Kidney (tissue), 14 donors: ENCODE data around the gene NRCAM. TPM values are rescaled to one million over a fixed set of nuclear protein-coding genes. Genes with fewer than 3 reads are reported as not detected.

ENCODE experiments used
- DNase-seq, 5 donors: peaks; one replicate each; pipeline ENCODE4 v3.0.0-alpha.2; 2013 to 2020
- FAIRE-seq: peaks from 2 replicates; lab custom pipeline; 2012; peaks lifted over from hg19 to GRCh38; lab: Jason Lieb, UNC
- H3K27ac ChIP-seq, 2 donors: one replicate each; pipeline ENCODE4 v1.7.0; 2013; ENCODE audit warnings: low read depth in 2 of 2, low read length in 2 of 2, inconsistent platforms in 1 of 2
- H3K27me3 ChIP-seq: one replicate; pipeline ENCODE4 v1.7.1; 2013; ENCODE audit warnings: low read length, inconsistent platforms; ENCODE audit not compliant: control insufficient read depth, insufficient read depth
- H3K36me3 ChIP-seq, 3 donors: one replicate each; pipeline versions ENCODE4 v1.7.0 to v1.7.1; 2013; ENCODE audit warnings: low read length in 3 of 3, control low read depth in 1 of 3, inconsistent platforms in 1 of 3; ENCODE audit not compliant: insufficient read depth in 3 of 3, control insufficient read depth in 2 of 3
- H3K4me1 ChIP-seq, 3 donors: one replicate each; pipeline versions ENCODE4 v1.7.0 to v1.7.1; 2013; ENCODE audit warnings: low read length in 3 of 3, inconsistent platforms in 1 of 3, low read depth in 1 of 3; ENCODE audit not compliant: control insufficient read depth in 2 of 3, insufficient read depth in 2 of 3
- H3K4me3 ChIP-seq, 3 donors: one replicate each; pipeline versions ENCODE4 v1.7.0 to v1.8.1; 2013; ENCODE audit warnings: low read length in 3 of 3, control low read depth in 1 of 3, inconsistent platforms in 1 of 3
- H3K9ac ChIP-seq, 3 donors: one replicate each; pipeline versions ENCODE4 v1.7.0 to v1.7.1; 2013; ENCODE audit warnings: low read length in 3 of 3, control low read depth in 1 of 3, inconsistent platforms in 1 of 3
- H3K9me3 ChIP-seq, 3 donors: one replicate each; pipeline versions ENCODE4 v1.7.0 to v1.7.1; 2013; ENCODE audit warnings: low read length in 3 of 3, control low read depth in 1 of 3, inconsistent platforms in 1 of 3; ENCODE audit not compliant: control insufficient read depth in 2 of 3, insufficient read depth in 1 of 3
- intact Hi-C: fragments of 100-400 bp; cut with DNase I; formaldehyde crosslinking; loops from one replicate; pipeline ENCODE4 v1.11.1; 2022
- polyA plus RNA-seq: library from polyadenylated mRNA; stranded (reverse); fragments of 350-450 nt; fragmentation: Illumina TruSeq; extraction: RNeasy Lipid Tissue Mini Kit (QIAGEN cat#74804); gene quantifications from one replicate; pipeline ENCODE4 v1.2.3, GENCODE V29; 2014; ENCODE audit warnings: low read depth, low replicate concordance; ENCODE audit not compliant: insufficient read depth
- total RNA-seq: library from RNA; stranded (reverse); fragmentation: NEBNext Ultra II Directional; extraction: Animal tissue kit (Norgen Biotek cat#: 25700); gene quantifications from one replicate; pipeline ENCODE4 v1.2.1, GENCODE V29; 2021
- TF ChIP-seq, protein P1 (sequence below): IDR thresholded peaks from 3 replicates; pipeline ENCODE4 v1.5.1; 2012; ENCODE audit warnings: mild to moderate bottlenecking, moderate library complexity, borderline replicate concordance; ENCODE audit not compliant: insufficient read depth; ENCODE audit errors: extremely low read depth
- donor health status: control.
- donor health status: control.
- donor health status: control.
- donor health status: control.
- donor health status: control.
- donor health status: DM: yes; HTN: yes; CAD: no.
- donor health status: Normal renal cell carcinoma (clear cell type).

NRCAM gene
- total and polyA plus RNA-seq, 2 donors from 2014 or later: 16.8 to 20.6 TPM

DNA sequence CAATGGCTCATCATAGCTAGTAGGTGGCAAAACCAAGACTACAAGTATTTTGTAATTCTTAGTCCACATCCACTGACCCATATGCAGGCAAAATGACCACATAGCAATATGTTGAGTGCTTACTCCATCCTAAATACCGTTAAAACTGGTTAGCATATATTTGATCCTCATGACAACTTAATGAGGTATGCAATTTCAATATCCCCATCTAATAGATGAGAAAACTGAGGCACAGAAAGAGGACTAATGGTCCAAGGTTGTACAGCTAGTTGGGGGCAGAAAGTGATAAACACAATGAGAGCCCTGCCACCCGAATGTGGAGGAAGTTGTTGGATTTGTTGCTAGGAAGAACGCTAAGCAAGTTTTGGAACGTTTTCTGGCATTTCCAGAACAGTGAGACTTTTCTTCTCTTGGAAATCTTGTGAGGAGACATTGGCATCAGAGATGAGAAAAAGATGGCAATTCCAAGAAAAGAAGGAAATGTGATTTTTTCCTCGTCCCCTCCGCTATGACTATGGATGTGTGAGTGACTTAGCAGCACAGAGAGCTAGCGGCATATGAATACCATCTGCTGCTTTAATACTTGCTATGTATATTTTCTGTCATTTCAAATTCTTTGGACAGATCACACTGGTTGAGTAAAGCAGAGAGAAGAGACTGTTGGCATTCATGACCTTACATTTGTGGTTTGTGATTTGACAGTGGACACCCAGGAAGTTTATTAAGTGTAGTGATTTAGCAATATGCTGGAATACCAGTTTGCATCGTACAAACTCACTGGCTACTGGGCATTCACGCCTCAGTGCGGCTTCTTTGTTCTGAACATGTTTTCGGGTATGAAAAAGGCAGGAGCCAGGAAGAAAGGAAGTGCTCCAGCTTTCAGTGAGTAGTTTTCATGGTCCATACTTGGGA is 51.5 kb downstream of the NRCAM start:
- TF ChIP-seq, protein P1, sequence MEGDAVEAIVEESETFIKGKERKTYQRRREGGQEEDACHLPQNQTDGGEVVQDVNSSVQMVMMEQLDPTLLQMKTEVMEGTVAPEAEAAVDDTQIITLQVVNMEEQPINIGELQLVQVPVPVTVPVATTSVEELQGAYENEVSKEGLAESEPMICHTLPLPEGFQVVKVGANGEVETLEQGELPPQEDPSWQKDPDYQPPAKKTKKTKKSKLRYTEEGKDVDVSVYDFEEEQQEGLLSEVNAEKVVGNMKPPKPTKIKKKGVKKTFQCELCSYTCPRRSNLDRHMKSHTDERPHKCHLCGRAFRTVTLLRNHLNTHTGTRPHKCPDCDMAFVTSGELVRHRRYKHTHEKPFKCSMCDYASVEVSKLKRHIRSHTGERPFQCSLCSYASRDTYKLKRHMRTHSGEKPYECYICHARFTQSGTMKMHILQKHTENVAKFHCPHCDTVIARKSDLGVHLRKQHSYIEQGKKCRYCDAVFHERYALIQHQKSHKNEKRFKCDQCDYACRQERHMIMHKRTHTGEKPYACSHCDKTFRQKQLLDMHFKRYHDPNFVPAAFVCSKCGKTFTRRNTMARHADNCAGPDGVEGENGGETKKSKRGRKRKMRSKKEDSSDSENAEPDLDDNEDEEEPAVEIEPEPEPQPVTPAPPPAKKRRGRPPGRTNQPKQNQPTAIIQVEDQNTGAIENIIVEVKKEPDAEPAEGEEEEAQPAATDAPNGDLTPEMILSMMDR: no peak
- Histone ChIP-seq H3K27me3 (no peaks in the 10 kb centered on the region), H3K36me3 (no peaks in the 10 kb centered on the region), H3K9ac (no peak overlapping the region), H3K4me3 (no peak overlapping the region), H3K27ac (no peak overlapping the region), H3K4me1 (peaks cover 0 to 5% (median 3%) of the 10 kb centered on the region in 3 donors), H3K9me3 (no peaks in the 10 kb centered on the region)
- intact Hi-C loops: no loop called here
- no peak for DNase-seq
- no peak for FAIRE-seq

DNA sequence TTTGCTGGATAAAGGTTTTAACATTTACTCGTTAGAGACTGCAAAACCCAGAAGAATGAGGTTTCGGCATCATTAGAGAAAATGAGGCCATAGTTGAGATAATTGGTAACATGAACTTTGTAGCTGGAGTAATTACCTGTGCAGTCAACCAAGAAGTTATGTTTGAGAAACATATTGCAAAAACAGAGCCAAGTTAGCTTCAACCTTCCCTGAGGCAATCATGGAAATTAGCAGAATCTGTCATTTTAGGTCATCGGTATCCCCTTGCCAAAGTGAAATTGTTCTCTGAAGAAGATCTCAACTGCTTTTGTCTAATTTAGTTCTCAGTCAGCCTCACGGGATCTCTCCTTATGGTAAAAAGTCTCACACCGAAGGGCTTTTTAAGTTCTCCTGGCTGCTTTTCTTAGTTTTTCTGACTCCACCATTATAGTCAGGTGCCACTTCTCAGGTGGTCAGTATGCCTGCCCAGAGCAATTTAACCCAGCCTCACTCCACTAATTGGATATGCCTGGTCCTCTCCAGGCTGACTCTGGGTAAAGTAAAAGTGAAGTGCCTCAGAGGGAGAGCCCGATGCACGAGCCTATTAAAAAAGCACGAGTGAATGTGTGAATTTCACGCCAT is 52.5 kb downstream of the NRCAM start:
- no peaks in the 10 kb centered on the region for H3K9me3 ChIP-seq
- H3K4me3 ChIP-seq: no peak overlapping the region
- H3K36me3 ChIP-seq: no peaks in the 10 kb centered on the region
- H3K27me3 ChIP-seq: no peaks in the 10 kb centered on the region
- FAIRE-seq: no peak
- TF ChIP-seq, protein P1: no peak
- peaks cover 0 to 5% (median 3%) of the 10 kb centered on the region in 3 donors for H3K4me1 ChIP-seq
- peak overlapping the region in 1 of 2 donors; percentile 45 for H3K27ac ChIP-seq
- intact Hi-C loops: no loop called here
- H3K9ac ChIP-seq: no peak overlapping the region
- DNase-seq: peak in 1 of 5 donors; percentile 24

DNA sequence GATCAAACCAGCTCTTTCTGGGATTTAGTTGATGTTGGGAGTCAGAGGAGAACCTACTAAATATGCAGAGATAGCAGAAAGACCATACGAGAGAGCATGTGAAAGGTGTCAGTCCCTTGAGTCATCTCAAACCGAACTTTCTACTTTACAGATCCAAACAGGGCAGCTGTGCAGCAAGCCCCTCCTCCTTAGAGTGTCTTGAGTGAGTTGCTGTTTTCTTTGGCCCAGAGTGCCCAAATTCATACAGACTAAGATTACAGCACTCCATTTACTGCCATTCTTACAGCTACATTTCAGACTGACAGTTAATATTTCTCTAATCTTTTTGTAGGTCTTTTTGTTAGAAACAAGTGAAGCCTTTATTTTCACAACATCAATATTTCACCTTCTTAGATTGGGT is 53.4 kb downstream of the NRCAM start:
- TF ChIP-seq, protein P1: no peak
- Histone ChIP-seq H3K27ac (no peak overlapping the region), H3K9ac (no peak overlapping the region), H3K27me3 (no peaks in the 10 kb centered on the region), H3K36me3 (no peaks in the 10 kb centered on the region), H3K9me3 (no peaks in the 10 kb centered on the region), H3K4me3 (no peak overlapping the region), H3K4me1 (peaks cover 0 to 5% (median 3%) of the 10 kb centered on the region in 3 donors)
- no peak for DNase-seq
- intact Hi-C loops: no loop called here
- no peak for FAIRE-seq
